Activated CD4-positive, alpha-beta T cell treated with anti-CD3 and anti-CD28 coated beads for 1 hour (primary cell): Measurements from ENCODE around the gene ARFGEF2.
"Not testable (repeated sequence)": the region's sequence is repeated elsewhere in the genome, so short reads cannot be mapped to it uniquely, and the experiment has no call there.

ENCODE experiments used
- DNase-seq: peaks from one replicate; pipeline ENCODE4 v3.0.0-alpha.2; 2020

Gene ARFGEF2

DNA sequence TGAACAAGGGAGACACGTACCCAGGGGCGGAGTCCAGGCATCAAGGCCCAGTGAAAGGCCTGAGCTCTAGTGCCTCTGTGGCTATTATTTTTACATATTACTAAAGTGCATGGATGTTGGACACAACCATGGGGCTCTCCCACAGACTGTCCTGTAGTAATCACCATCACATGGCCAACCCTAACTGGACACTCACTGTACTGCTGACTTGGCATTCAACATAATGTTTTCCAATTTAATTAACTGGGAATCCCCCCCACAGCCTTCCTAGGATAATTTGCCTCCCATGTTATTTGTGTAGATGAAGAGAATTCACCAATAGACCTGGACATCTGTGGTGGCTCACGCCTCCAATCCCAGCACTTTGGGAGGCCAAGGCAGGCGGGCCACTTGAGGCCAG lies 34.5 kb downstream of the ARFGEF2 start:
- DNase-seq: no peak

DNA sequence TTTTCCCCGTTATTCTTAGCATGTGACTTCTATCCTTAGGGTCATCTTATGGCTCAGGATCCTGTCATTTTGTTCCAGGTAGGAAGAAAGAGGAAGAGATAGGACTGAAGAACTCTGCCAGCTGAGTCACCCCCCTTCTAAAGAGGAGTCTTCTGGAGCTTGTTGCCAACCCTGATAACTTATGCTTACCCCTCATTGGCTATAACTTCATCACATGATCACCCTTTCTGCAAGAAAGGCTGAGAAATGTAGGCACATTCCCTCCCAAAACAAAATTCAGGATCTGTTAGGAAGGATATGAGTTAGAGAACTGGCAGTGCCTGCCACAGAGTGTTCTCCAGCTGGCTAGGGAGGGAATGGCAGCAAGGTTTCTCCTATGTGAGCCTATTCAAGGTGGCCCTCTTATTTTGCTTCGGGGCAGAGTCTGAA lies 35.6 kb downstream of the ARFGEF2 start:
- no peak for DNase-seq

DNA sequence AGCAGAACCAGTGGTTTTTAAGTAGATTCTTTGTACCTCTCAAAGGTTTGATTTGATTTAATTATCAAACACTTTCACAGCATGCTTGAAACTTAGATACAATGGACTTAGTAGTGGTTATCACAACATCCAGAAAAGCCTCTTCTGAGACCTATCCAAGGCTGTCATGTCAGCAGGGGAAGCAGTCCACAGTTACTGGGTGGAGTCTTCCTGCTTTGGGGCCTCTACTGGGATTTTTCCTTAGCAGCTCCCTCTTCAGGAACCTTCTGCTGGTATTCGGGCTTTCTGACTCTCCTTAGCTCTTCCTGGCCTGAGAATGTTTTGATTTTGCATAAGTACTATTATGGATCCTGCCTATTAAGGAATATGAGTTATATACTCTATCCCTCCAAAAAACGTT lies 36.0 kb downstream of the ARFGEF2 start:
- no peak for DNase-seq

DNA sequence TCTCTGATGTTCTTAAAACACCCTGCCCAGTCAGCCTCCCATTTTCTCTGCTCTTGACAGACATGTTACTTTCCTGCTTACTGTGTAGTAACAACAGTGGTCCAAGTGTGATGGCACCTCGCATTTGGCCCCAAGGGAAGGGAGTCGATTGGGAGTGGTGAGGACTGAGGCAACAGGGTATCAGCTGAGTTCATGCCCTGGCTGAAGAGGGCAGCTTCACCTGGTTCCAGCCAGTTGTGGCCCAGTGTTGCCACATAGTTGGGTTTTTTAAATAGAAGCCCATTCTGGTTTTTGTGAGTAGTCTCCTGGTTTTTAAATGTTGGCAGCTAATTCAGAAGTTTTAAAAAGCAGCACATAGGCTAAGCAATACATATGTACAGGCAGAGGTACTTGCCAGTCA lies 37.2 kb downstream of the ARFGEF2 start:
- DNase-seq: no peak

DNA sequence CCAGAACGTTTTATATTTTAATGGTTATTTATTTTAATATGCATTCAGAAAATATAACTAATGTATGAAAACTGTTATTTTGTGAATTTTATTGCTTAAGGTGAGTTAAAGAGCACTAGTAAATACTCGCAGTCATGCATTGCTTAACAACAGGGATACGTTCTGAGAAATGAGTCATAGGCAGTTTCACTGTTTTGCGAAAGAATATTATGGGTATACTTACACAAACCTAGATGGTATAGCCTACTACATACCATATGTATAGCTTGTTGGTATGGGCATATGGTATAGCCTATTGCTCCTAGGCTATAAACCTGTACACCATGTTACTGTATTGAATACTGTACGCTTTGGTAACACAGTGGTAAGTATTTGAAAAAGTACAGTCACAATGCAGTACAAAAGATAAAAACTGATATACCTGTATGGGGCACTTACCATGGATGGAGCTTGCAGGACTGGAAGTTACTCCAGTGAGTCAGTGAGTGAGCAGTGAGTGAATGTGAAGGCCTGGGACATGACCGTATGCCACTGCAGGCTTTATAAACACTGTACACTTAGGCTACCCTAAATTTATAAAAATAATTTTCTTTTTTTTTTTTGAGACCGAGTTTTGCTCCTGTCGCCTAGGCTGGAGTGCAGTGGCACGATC lies 38.5 kb downstream of the ARFGEF2 start:
- DNase-seq: no peak

DNA sequence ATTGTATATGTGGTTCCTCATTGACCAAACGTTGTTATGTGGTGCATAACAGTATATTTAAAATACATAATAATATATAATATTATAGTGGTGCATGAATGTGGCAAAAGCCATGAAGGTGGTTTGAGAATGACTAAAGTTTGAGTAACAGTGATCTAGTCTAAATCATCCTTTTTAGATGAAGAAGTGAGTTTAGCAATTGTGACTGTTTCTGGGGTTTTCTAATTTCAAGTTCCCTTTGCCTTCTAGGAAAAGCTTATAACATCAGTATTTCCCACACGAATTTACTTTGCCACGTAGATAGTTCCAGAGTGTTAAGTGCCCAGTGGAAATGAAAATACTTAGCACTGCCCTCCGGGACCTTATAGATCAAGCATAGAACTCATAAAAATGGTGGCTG lies 40.9 kb downstream of the ARFGEF2 start:
- DNase-seq: no peak

DNA sequence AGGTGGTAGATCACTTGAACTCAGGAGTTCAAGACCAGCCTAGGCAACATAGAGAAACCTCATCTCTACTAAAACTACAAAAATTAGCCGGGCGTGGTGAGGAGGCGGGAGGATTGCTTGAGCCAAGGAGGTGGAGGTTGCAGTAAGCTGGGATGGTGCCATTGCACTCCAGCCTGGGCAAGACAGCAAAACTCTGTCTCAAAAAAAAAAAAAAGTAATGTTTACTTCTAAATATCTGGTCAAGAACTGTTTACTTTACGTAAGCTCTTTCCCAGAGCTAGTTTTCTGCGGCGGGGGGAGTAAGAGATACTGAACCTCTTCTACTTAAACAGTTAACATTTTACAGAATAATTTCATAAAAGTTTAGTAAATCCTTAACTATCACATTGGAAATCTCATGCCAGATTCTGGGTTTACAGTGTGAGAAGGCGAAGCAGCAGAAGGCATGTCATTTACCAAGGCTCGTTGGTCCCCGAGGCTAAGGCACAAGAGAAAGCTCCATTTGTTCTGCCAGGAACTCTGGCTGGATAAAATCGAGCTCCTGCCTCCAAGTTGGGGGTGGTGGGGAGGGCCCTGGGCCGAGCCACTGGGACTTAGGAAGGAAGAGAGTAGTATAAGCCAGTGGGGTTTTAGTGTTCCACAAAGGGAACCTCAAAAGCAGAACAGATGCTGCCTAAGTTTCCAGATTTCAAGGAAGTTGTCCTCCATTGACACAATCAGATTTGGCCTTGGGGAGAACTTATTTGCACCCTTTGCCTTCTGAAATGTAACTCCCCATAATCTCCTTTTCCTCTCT lies 41.7 kb downstream of the ARFGEF2 start:
- no peak for DNase-seq

DNA sequence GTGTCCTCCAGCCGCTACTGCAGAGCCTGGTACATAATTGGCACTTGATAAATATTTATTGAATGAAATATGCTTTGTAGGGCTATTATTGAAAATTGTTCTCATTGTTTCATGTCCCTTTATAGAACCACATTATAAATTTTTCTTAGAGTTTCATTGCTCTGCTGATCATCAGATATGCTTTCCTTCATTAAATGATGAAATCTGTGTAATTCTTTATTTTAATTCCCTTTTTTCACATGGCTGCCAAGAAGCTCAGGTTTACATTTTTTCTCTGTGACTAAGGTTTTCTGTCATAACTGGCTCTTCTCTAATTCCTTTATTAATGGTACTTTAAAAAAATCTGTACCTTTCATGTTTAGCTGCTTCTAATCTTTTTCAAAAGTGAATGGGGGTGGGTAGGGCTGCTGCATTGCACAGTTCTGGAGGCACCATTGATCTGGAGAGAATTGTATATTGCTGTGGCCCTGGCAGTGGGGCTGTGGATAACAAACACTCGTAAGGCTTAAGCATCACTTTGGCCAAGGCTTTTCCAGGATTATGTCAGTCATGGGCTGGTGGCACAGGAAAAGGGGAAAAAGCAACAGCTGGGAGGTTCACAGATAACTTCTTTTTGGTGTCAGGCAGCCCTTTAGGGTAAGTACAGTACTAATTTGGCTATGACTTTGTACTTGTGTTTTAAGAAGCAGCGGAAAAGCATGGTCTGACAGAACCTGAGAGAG lies 43.8 kb downstream of the ARFGEF2 start:
- DNase-seq: no peak

DNA sequence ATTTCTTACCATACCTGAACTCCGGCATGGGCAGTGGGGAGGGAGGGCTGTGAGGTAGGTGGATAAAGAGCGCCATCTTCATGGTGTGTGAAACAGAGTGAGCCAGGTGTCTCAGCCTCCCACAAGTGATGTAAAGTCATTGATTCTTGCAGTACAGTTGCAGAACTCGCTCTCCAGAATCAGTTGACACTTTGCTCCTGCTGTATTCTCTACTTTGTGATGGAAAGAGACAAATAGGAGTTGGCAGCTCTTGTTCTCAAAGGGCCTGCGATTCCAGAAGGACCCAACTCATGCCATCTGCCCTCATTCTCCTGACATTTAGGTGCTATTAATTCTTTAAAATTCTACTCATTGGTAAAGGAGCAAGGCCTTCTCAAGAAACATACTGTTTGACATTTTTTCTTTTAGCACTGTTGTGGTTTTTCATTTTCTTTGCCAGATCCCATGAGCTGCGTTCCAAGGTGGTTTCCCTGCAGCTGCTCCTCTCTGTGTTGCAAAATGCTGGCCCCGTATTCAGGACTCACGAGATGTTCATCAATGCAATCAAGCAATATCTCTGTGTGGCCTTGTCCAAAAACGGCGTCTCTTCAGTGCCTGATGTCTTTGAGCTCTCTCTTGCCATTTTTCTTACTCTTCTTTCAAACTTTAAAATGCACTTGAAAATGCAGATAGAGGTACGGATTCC lies 49.3 kb downstream of the ARFGEF2 start:
- DNase-seq: no peak

DNA sequence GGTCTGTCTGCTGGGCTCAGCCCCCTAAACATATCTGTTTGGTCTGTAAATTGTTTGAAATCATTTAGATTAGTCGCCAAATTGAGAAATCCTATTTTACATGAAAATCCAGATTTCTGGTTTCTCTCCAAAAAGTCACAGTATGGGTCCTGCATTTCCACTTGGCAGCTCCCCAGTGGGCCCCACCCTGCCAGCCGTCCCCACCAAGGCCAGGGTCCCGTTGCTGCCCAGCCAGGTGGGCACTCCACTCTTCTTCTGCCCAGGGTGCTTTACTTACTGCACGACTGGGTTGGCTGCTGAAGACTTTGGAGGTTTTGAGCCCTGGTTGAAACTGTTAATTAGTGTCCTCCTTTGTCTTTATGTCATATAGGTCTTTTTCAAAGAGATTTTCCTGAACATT lies 50.4 kb downstream of the ARFGEF2 start:
- no peak for DNase-seq

DNA sequence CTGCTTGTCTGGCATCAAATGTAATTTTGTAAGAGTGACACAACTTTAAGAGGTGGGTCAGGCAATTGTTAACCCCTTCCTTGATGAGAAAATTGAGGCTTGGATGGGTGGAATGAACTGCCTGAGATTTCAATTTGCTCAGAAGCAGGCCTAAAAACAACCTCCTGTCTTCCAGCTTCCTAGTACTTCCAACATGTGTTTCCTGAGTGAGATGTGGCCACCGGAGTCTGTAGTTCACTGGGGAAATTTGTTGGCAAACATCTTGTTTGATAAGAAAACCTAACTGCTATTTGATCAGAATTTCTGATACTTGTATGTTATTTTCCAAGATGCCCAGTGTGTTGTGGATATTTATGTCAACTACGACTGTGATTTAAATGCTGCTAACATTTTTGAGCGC lies 51.3 kb downstream of the ARFGEF2 start:
- DNase-seq: no peak

DNA sequence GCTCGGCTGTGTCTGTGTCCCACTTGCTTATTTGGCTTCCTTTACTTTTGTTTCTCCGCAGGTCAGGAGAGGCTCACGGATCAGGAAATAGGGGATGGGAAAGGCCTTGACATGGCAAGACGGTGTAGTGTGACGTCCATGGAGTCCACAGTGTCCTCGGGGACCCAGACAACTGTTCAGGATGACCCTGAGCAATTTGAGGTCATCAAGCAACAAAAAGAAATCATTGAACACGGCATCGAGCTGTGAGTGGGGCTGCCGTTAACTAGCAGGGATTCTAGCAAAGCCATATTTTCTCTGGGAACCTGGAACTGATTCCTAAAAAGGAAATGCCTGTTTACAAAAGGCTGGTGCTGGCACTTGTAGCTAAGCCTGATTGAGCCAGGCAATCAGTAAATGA lies 54.4 kb downstream of the ARFGEF2 start:
- DNase-seq: no peak

DNA sequence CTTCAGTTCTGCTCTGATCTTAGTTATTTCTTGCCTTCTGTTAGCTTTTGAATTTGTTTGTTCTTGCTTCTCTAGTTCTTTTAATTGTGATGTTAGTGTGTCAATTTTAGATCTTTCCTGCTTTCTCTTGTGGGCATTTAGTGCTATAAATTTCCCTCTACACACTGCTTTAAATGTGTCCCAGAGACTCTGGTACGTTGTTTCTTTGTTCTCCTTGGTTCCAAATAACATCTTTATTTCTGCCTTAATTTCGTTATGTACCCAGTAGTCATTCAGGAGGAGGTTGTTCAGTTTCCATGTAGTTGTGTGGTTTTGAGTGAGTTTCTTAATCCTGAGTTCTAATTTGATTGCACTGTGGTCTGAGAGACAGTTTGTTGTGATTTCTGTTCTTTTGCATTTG lies 58.5 kb downstream of the ARFGEF2 start:
- DNase-seq: not testable (repeated sequence)

DNA sequence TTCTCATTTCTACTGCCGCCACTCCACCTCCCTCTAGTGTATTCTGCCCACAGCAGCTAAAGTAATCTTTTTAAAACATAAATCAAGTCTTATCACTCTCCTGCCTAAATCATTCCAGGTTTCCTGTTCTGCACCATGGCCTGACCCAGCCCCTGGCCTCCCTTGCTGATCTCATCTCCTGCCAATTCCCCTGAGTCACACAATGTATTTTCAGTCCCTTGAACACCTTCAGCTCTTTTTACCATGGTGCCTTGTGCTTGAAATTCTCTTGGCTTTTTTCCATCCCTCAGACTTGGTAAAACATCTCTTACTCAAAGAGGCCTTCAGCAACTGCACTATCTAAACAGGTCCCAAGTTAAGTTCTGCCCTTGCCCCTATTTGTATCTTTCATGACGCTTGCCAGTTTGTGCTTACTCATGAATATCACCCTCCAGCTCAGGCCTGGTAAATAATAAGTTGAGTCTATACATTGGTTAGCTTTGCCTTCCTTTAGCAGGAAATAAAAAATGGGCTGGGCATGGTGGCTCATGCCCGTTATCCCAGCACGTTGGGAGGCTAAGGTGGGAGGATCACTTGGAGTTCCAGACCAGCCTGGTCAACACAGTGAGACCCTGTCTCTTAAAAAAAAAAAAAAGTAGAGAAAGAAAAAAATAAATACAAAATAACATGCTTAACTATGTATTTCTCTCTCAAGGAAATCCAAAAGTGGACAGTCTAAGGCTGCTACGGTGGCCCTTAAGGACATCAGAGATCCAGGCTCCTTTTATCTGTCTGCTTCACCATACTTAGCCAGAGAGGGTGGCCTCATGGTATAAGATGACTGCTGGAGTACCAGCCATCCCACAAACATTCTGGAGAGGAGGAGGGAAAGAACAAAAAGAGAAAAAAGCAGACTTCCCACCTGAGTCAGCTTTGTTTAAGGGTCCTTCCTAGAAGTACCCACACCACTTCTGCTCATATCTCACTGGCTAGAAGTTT lies 62.2 kb downstream of the ARFGEF2 start:
- DNase-seq: no peak

DNA sequence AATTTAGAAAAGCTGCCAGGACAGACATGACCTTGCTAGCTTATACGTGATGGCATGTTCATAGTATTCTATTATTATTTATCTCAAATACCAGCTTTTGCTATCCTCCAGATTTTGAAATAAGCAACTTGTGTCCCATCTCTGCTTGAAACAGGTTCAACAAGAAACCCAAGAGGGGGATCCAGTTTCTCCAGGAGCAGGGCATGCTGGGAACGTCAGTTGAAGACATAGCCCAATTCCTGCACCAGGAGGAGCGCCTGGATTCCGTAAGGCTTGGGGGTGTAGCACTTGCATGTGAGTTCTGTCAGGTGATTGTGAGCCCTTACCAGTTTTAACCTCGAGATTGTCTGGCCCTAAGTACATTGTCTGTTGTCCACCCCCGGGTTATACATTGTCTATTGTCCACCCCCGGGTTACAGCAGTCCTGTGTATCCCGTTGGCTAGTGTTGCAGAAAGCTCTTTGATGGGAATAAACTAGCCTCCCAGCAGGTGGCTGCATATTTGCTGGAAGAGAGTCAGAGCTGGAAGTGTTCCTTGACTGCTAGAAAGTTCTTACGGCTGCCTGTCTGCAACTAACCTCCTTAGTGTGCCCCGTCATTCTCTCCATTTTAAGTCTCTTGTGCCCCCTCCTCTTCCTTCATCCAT lies 63.2 kb downstream of the ARFGEF2 start:
- DNase-seq: no peak

DNA sequence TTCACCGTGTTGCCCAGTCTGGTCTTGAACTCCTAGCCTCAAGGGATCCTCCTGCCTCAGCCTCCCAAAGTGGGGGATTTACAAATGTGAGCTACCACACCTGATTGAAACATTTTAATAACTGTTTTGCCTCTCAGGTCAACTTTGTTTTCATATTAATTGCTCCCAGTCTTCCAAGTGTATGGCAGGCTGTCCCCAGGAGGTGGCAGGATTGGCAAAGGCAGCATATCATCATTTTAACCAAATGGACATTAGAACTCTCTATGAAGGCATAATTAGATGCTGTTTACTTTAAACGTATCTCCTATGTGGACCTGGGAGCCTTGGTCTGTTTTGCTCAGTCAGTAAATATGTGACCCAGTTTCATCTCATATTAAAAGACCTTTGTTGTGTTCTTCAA lies 65.4 kb downstream of the ARFGEF2 start:
- no peak for DNase-seq

DNA sequence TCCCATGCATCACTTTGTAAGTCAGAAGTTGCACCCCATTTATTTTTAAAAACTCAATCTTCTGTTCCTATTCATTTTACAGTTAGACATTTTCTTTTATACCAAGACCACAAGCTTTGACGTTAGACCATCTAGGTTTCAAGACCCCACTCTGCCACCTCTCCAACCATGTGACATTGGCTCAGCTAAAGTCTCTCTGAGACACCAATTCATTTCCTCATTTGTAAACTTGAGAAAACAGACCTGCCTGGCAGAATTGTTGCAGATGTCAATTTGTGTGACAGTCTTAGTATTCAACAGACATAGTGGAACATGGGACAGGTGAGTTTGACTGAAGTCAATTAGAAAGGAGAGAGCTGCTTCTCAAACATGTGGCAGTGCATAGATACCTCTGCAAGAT lies 69.0 kb downstream of the ARFGEF2 start:
- DNase-seq: no peak

DNA sequence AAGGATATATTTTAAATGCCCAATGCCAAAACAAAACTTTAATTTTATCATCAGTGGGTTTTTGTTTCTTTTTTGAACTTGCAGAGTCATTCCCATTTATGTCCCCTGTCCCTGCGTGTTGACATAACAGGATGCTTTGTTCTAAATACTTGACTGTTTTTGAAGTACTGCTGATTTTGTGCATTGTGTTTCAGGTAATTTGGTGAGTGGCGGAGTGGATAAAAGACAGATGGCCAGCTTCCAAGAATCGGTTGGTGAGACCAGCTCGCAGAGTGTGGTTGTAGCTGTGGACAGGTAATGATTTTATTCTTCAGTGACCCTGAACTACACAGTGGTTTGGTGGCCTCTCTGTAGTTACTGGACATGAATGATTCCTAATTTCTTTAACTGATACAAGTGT lies 74.1 kb downstream of the ARFGEF2 start:
- no peak for DNase-seq

DNA sequence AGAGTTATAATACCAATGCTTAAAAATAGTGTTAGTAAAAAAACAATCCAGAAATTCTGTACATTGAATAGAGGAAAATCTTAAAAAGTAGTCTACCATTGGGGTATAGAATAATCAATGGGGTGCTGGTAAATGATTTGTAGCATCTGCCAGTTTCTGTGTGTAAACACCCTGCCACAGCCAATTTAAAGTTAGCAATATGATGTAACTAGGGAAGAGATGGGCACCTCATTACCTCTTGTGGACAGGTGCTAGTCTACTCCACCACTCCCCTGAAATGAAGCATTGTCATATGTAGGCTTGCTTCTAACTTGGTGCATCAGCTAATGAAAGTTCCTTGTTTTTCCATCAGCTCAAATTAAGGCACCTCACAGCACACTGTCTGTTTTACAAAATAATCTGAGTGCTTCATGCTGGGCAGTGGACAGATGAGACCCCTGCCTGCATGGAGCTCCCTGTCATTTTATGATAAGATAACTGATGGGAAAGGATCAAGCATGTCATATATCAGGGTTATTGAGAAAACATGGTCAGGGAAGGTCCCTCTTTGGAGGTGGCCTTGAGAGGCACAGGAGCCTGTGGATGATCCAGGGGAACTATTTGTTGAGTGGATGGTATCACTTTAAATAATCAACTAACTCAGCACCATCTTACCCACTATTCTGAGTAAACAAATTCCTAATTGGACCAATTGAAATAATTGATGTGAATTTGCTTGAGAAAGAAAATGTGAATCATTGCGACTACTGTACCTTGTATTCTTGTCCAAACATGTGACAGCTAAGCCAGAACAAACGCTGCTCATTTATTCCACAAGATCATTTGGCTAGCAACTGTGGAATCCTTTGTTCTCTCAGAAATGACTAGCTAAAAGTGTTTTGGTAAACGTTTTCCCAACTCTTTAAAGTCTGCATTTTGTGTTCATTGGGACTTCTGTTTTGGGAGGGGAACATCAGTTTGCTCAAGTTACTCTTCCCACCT lies 78.7 kb downstream of the ARFGEF2 start:
- DNase-seq: no peak

DNA sequence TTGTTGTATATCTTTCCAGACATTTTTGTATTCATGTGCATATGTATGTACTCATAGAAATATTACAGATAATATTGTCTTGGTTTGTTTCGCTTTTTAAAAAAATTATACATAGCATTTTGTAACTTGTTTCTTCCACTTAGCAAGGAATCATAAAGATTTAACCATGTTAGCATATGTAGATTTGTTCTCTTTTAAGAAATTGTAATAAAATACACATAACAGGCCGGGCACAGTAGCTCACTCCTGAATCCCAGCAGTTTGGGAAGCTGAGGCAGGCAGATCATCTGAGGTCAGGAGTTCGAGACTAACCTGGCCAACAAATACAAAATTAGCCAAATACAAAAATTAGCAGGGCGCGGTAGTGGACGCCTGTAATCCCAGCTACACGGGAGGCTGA lies 80.2 kb downstream of the ARFGEF2 start:
- no peak for DNase-seq
